K562 (cell line): ENCODE results near the gene LITAF. TPM values are rescaled to one million over a fixed set of nuclear protein-coding genes. Genes with fewer than 3 reads are reported as not detected.

Source experiments
- E2F8 ChIP-seq: fragments of 450-650 bp; IDR thresholded peaks from 2 replicates; pipeline ENCODE4 v1.7.1; 2018; ENCODE audit warnings: mild to moderate bottlenecking, low read depth; ENCODE audit not compliant: partially characterized antibody
- E4F1 ChIP-seq: fragments of 250-450 bp; sonication (Bioruptor Pico); IDR thresholded peaks from 2 replicates; pipeline ENCODE4 v1.5.0; 2021; ENCODE audit warnings: mild to moderate bottlenecking, borderline replicate concordance
- ZNF431 ChIP-seq: sonication (generic); formaldehyde crosslinking; IDR thresholded peaks from 2 replicates; pipeline ENCODE4 v1.8.0; 2022; ENCODE audit warnings: mild to moderate bottlenecking, missing genetic modification reagents
- ZNF75A ChIP-seq: fragments of 450-650 bp; formaldehyde crosslinking; IDR thresholded peaks from 2 replicates; pipeline ENCODE4 v1.4.0; 2020; ENCODE audit warnings: mild to moderate bottlenecking
- polyA plus RNA-seq, 8 experiments: library from polyadenylated mRNA; depleted of rRNA in 4 of 8; stranded (reverse) in 5 of 8; unstranded in 3 of 8; fragments of >200 nt; fragmentation: Nextera tagmentation in 2 of 8; fragmentation: Illumina TruSeq in 1 of 8; extraction: Ambion mirVana in 2 of 8; extraction: Trizol in 1 of 8; gene quantifications; 2 replicates each; pipeline versions ENCODE4 v1.2.1 to v1.2.3, GENCODE V29; 2011 to 2014; ENCODE audit warnings: inconsistent platforms in 1 of 8, missing spikeins in 1 of 8
- total RNA-seq, 7 experiments: library from RNA; depleted of rRNA in 6 of 7; stranded (reverse); fragments of >200 nt in 6 of 7; fragmentation: Illumina TruSeq in 2 of 7; extraction: Trizol in 2 of 7; gene quantifications; 2 replicates each; pipeline versions ENCODE4 v1.2.1 to v1.2.3, GENCODE V29; 2011 to 2021; ENCODE audit warnings: low replicate concordance in 1 of 7
- TF ChIP-seq, protein P1 (sequence below): sonication (generic); formaldehyde crosslinking; IDR thresholded peaks from 2 replicates; pipeline ENCODE4 v1.8.1; 2023; ENCODE audit warnings: mild to moderate bottlenecking, missing genetic modification reagents
- TF ChIP-seq, protein P2 (sequence below): fragments of 450-650 bp; IDR thresholded peaks from 2 replicates; pipeline ENCODE4 v1.6.1; 2016; ENCODE audit warnings: antibody characterized with exemption

Gene LITAF
- total and polyA plus RNA-seq, 9 of the 15 experiments (the other 6 are each of a cell fraction or from before 2014, with no cell fraction given), result 4.1 to 17.8 (median 11.9) TPM

- TF ChIP-seq, protein P1, sequence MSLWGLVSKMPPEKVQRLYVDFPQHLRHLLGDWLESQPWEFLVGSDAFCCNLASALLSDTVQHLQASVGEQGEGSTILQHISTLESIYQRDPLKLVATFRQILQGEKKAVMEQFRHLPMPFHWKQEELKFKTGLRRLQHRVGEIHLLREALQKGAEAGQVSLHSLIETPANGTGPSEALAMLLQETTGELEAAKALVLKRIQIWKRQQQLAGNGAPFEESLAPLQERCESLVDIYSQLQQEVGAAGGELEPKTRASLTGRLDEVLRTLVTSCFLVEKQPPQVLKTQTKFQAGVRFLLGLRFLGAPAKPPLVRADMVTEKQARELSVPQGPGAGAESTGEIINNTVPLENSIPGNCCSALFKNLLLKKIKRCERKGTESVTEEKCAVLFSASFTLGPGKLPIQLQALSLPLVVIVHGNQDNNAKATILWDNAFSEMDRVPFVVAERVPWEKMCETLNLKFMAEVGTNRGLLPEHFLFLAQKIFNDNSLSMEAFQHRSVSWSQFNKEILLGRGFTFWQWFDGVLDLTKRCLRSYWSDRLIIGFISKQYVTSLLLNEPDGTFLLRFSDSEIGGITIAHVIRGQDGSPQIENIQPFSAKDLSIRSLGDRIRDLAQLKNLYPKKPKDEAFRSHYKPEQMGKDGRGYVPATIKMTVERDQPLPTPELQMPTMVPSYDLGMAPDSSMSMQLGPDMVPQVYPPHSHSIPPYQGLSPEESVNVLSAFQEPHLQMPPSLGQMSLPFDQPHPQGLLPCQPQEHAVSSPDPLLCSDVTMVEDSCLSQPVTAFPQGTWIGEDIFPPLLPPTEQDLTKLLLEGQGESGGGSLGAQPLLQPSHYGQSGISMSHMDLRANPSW (CRISPR knock-in tag), result no peak
- TF ChIP-seq ZNF431 (CRISPR knock-in tag) (no peak), E4F1 (no peak), ZNF75A (CRISPR knock-in tag) (no peak), E2F8 (no peak)
- TF ChIP-seq, protein P2, sequence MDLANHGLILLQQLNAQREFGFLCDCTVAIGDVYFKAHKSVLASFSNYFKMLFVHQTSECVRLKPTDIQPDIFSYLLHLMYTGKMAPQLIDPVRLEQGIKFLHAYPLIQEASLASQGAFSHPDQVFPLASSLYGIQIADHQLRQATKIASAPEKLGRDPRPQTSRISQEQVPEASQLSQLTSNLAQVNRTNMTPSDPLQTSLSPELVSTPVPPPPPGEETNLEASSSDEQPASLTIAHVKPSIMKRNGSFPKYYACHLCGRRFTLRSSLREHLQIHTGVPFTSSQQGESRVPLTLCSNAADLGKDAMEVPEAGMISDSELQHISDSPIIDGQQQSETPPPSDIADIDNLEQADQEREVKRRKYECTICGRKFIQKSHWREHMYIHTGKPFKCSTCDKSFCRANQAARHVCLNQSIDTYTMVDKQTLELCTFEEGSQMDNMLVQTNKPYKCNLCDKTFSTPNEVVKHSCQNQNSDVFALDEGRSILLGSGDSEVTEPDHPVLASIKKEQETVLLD, result no peak
- TF ChIP-seq, all 486 proteins: peak for 0
Measured at GRCh38 chr16:11556214-11556819, 30.4 kb downstream of the LITAF start (continued).
